ENCODE measurements around the gene CGB2. TPM values are rescaled to one million over a fixed set of nuclear protein-coding genes. Genes with fewer than 3 reads are reported as not detected.
A peak's percentile ranks its signal among the peaks of the same experiment; 100 is the strongest.

The CGB2 gene
- total RNA-seq, 2 experiments from 2014 or later = not detected

- CTCF ChIA-PET = interaction anchor here (0.5 to 4.1 kb wide), 54 partner anchors 9 to 647 kb away, joined by 3 to 45 read pairs (median 4); partner anchors contain the start of genes BAX, BCAT2, CA11 and CGB2
- Mint-ChIP-seq H3K4me1 (peaks cover 41% of the 10 kb centered on the region), H3K27ac (peak within 1 kb of the TSS; percentile 97), H3K27me3 (no peaks in the 10 kb centered on the region), H3K9me3 (ENCODE audit: low read depth) (no peaks in the 10 kb centered on the region), H3K36me3 (peaks cover 22% of the 10 kb centered on the region), H3K4me3 (peak within 1 kb of the TSS; percentile 89)
- DNase-seq = peak; percentile 99
- peak; percentile 93 for ATAC-seq
These were observed 38.3 kb upstream of the CGB2 start, which contains the start of the genes GYS1 and RUVBL2 for GRCh38 chr19:48993175-48994034. Gene GYS1, minus strand, starts transcription at chr19:48993309. Its CDS starts 197 bp downstream, at chr19:48993112. Gene RUVBL2, plus strand, starts transcription at chr19:48993887. Its CDS starts 25 bp downstream, at chr19:48993912.

GRCh38 chr19:48994035-48994386, 37.7 kb upstream of the CGB2 start:
- peaks cover 41% of the 10 kb centered on the region for H3K4me1 Mint-ChIP-seq
- ATAC-seq (no peak), DNase-seq (no peak)
- CTCF ChIA-PET = interaction anchor here (0.8 to 4.1 kb wide), 40 partner anchors 10 to 646 kb away, joined by 3 to 45 read pairs (median 6); partner anchors contain the start of genes BAX, BCAT2, CA11 and CGB2
- H3K27me3 Mint-ChIP-seq = no peaks in the 10 kb centered on the region
- no peaks in the 10 kb centered on the region for H3K9me3 Mint-ChIP-seq (ENCODE audit: low read depth)
- H3K4me3 Mint-ChIP-seq = peak overlapping the region; percentile 89
- H3K27ac Mint-ChIP-seq = peak overlapping the region; percentile 97
- peaks cover 17% of the 10 kb centered on the region for H3K36me3 Mint-ChIP-seq

- peak; percentile 76 for DNase-seq
- Mint-ChIP-seq H3K27me3 (no peaks in the 10 kb centered on the region), H3K27ac (no peak overlapping the region), H3K4me1 (peaks cover 32% of the 10 kb centered on the region), H3K9me3 (ENCODE audit: low read depth) (no peaks in the 10 kb centered on the region), H3K4me3 (no peak overlapping the region), H3K36me3 (peaks cover 24% of the 10 kb centered on the region)
- ATAC-seq = no peak
- CTCF ChIA-PET = interaction anchor here (1.1 to 5.7 kb wide), 9 partner anchors 11 to 201 kb away, joined by 4 to 47 read pairs (median 6); partner anchors contain the start of genes LHB and LIN7B
These were observed 33.7 kb upstream of the CGB2 start for GRCh38 chr19:48997972-48998371.

- ATAC-seq = peak; percentile 84
- CTCF ChIA-PET = interaction anchor here (0.6 to 5.7 kb wide), 19 partner anchors 9 to 322 kb away, joined by 3 to 47 read pairs (median 5); partner anchors contain the start of genes DHDH, LHB and LIN7B
- Mint-ChIP-seq H3K9me3 (ENCODE audit: low read depth) (no peaks in the 10 kb centered on the region), H3K36me3 (peaks cover 27% of the 10 kb centered on the region), H3K27ac (no peak overlapping the region), H3K4me3 (no peak overlapping the region), H3K27me3 (no peaks in the 10 kb centered on the region), H3K4me1 (peaks cover 25% of the 10 kb centered on the region)
- DNase-seq = peak; percentile 81
These were observed 32.0 kb upstream of the CGB2 start for GRCh38 chr19:48999481-49000325.

DNA sequence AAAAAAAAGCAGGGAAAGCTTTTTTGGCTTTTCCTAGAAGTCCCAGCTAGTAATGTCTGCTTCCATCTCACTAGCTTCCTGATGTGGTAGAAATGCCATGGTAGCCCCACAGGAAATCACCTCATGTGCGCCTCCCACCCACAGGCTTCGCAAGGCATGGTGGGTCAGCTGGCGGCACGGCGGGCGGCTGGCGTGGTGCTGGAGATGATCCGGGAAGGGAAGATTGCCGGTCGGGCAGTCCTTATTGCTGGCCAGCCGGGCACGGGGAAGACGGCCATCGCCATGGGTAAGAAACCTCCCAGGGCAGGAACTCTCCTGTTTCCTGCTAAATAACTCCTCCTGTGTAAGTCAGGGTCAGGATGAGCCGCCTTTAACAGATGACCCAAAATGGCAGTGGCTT, 27.6 kb upstream of the CGB2 start:
- ATAC-seq (no peak), DNase-seq (no peak)
- CTCF ChIA-PET = interaction anchor here (0.7 to 2.8 kb wide), 2 partner anchors 11 to 14 kb away, joined by 4 to 10 read pairs; partner anchors contain the start of genes GYS1 and RUVBL2
- Mint-ChIP-seq H3K4me3 (no peak overlapping the region), H3K27ac (no peak overlapping the region), H3K9me3 (ENCODE audit: low read depth) (no peaks in the 10 kb centered on the region), H3K27me3 (no peaks in the 10 kb centered on the region), H3K4me1 (peaks cover 6% of the 10 kb centered on the region), H3K36me3 (peaks cover 33% of the 10 kb centered on the region)

GRCh38 chr19:49004964-49005614, 26.6 kb upstream of the CGB2 start:
- Mint-ChIP-seq H3K9me3 (ENCODE audit: low read depth) (no peaks in the 10 kb centered on the region), H3K4me3 (no peak overlapping the region), H3K36me3 (peaks cover 27% of the 10 kb centered on the region), H3K4me1 (no peaks in the 10 kb centered on the region), H3K27me3 (no peaks in the 10 kb centered on the region), H3K27ac (no peak overlapping the region)
- DNase-seq = no peak
- no peak for ATAC-seq
- CTCF ChIA-PET = interaction anchor here (2.8 kb wide), 1 partner anchor 12 kb away, joined by 10 read pairs; the partner anchor contains the start of genes GYS1 and RUVBL2

GRCh38 chr19:49006905-49007304, 24.8 kb upstream of the CGB2 start:
- CTCF ChIA-PET = interaction anchor here (2.0 to 4.1 kb wide), 2 partner anchors 8 to 108 kb away, joined by 4 to 25 read pairs; partner anchors contain the start of gene LIN7B
- no peak for ATAC-seq
- no peaks in the 10 kb centered on the region for H3K9me3 Mint-ChIP-seq (ENCODE audit: low read depth)
- no peaks in the 10 kb centered on the region for H3K4me1 Mint-ChIP-seq
- no peak overlapping the region for H3K4me3 Mint-ChIP-seq
- DNase-seq = no peak
- no peaks in the 10 kb centered on the region for H3K27me3 Mint-ChIP-seq
- H3K36me3 Mint-ChIP-seq = peaks cover 28% of the 10 kb centered on the region
- H3K27ac Mint-ChIP-seq = no peak overlapping the region

DNA sequence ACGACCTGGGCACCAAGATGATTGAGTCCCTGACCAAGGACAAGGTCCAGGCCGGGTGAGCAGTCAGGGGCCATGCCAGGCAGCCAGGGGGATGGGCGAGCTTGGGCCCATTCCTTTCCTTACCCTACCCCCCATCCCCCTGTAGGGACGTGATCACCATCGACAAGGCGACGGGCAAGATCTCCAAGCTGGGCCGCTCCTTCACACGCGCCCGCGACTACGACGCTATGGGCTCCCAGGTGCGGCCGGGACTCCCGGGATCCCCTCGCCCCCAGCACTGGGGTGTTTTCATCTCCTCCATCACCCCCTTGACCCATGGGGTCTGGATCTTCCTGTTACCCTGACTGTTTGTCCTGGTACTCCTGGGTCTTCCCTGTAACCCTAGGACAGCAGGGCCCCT, 21.9 kb upstream of the CGB2 start:
- Mint-ChIP-seq H3K27ac (no peak overlapping the region), H3K9me3 (ENCODE audit: low read depth) (no peaks in the 10 kb centered on the region), H3K36me3 (peaks cover 25% of the 10 kb centered on the region), H3K4me3 (no peak overlapping the region), H3K27me3 (no peaks in the 10 kb centered on the region), H3K4me1 (no peaks in the 10 kb centered on the region)
- no peak for ATAC-seq
- DNase-seq = no peak
- CTCF ChIA-PET = interaction anchor here (0.8 to 4.1 kb wide), 5 partner anchors 8 to 271 kb away, joined by 3 to 25 read pairs (median 4); partner anchors contain the start of genes GYS1 and RUVBL2

DNA sequence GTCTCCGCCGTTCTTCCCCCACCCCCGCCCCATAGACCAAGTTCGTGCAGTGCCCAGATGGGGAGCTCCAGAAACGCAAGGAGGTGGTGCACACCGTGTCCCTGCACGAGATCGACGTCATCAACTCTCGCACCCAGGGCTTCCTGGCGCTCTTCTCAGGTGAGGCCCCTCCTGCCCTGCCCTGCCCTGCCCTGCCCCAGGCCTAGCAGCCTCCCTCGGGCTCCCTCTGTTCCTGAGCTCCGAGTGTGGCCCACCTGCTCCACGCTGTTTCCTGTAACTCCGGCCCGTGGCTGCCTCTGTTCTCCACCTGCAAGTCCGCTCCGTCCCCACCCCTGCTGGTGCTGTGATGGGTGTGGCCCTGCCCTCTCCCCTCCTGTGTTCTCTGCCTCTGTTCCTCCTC, 21.2 kb upstream of the CGB2 start:
- DNase-seq = no peak
- Mint-ChIP-seq H3K9me3 (ENCODE audit: low read depth) (no peaks in the 10 kb centered on the region), H3K27ac (no peak overlapping the region), H3K4me3 (no peak overlapping the region), H3K36me3 (peaks cover 19% of the 10 kb centered on the region), H3K4me1 (no peaks in the 10 kb centered on the region), H3K27me3 (no peaks in the 10 kb centered on the region)
- CTCF ChIA-PET = interaction anchor here (0.8 to 4.1 kb wide), 3 partner anchors 12 to 272 kb away, joined by 3 to 25 read pairs (median 4); no protein-coding TSS in a partner anchor
- ATAC-seq = no peak

GRCh38 chr19:49011194-49011593, 20.5 kb upstream of the CGB2 start:
- Mint-ChIP-seq H3K9me3 (ENCODE audit: low read depth) (no peaks in the 10 kb centered on the region), H3K27ac (no peak overlapping the region), H3K4me3 (no peak overlapping the region), H3K27me3 (no peaks in the 10 kb centered on the region), H3K4me1 (no peaks in the 10 kb centered on the region), H3K36me3 (peaks cover 18% of the 10 kb centered on the region)
- no peak for DNase-seq
- ATAC-seq = no peak
- CTCF ChIA-PET = interaction anchor here (1.3 kb wide), 1 partner anchor 45 kb away, joined by 3 read pairs; no protein-coding TSS in a partner anchor

- peaks cover 11% of the 10 kb centered on the region for H3K36me3 Mint-ChIP-seq
- H3K27me3 Mint-ChIP-seq = peaks cover 4% of the 10 kb centered on the region
- ATAC-seq = no peak
- no peak overlapping the region for H3K27ac Mint-ChIP-seq
- H3K4me1 Mint-ChIP-seq = peaks cover 14% of the 10 kb centered on the region
- no peak for DNase-seq
- H3K4me3 Mint-ChIP-seq = no peak overlapping the region
- CTCF ChIA-PET = interaction anchor here (1.3 to 2.6 kb wide), 2 partner anchors 14 to 21 kb away, joined by 4 to 14 read pairs; partner anchors contain the start of genes GYS1 and RUVBL2
- no peaks in the 10 kb centered on the region for H3K9me3 Mint-ChIP-seq (ENCODE audit: low read depth)
These were observed 17.4 kb upstream of the CGB2 start for GRCh38 chr19:49014123-49014869.

DNA sequence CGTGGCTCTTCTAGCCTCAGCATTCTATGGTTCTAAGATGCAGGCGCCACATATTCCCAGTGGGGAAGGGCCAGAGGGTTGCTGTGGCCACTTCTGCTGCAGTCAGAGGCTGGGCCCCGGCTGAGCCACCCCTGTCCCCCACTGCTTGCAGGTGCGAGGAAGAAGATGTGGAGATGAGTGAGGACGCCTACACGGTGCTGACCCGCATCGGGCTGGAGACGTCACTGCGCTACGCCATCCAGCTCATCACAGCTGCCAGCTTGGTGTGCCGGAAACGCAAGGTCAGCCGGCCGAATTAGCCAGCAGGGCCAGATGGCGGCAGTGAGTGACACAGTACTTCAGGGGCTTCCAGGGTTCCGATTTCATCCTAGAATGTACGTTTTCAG, 16.8 kb upstream of the CGB2 start:
- peaks cover 9% of the 10 kb centered on the region for H3K36me3 Mint-ChIP-seq
- no peak for DNase-seq
- peaks cover 6% of the 10 kb centered on the region for H3K27me3 Mint-ChIP-seq
- CTCF ChIA-PET = no interaction called here
- no peaks in the 10 kb centered on the region for H3K9me3 Mint-ChIP-seq (ENCODE audit: low read depth)
- H3K4me1 Mint-ChIP-seq = peaks cover 15% of the 10 kb centered on the region
- no peak for ATAC-seq
- H3K4me3 Mint-ChIP-seq = no peak overlapping the region
- H3K27ac Mint-ChIP-seq = no peak overlapping the region
